G401 (cell line): ENCODE data around the gene PEA15. TPM values are rescaled to one million over a fixed set of nuclear protein-coding genes. Genes with fewer than 3 reads are reported as not detected.

Source experiments
- DNase-seq: peaks from one replicate; pipeline ENCODE4 v3.0.0-alpha.2; 2015; ENCODE audit warnings: low spot score
- in situ Hi-C: cut with HindIII; loops from 2 replicates; pipeline ENCODE4 v1.10.0; 2016; ENCODE audit warnings: low sequenced_read_pairs, mixed read lengths
- total RNA-seq: library from RNA; depleted of rRNA; stranded (reverse); fragments of >200 nt; shearing (Covaris generic); gene quantifications from 2 replicates; pipeline ENCODE4 v1.2.3, GENCODE V29; 2014; rRNA removed

PEA15 gene
- total RNA-seq, 1 experiment from 2014 or later, result 72.2 TPM

DNA sequence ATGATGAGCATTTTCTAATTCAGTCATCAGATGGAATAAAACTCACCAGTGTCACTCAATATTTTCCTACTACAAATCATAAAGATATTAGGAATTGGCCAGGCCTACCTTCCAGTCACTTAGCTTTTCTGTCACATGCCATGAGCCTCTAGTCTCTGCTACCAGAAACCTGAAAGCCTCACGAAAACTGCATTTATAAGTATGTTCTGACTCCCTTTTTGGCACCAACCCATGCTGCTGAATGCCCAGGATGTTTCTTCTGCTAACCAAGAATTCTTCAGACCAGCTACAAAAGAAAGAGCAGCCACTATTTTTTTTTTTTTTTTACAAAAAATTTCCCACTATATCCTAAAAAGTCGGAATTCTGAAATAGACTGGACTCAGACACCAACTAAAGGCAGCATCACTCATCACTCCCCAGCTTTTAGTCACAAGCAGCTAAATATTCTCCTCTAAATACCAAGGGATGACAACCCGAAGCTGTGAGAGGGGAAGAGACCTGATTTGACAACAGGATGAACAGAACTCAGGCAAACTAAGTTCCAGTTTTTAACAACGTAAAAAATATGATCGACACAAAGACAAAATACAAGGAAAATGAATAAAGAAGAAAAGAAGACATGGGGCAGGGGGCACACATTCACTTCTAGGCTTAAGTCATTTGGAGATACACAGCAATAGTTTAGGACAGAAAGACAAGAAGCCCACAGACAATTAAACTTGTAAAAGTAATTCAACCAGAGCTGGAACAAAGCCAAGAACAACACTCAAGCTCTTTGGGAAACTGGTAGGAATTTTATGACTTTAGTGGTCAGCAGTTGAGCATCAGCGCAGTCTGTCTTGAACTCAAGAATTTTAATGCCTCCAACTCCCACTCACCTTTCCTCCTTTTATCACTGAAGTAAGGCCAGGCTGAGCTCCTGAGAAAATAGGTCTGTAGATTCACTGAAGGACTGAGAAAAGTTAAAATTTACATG lies 55.5 kb downstream of the PEA15 start:
- in situ Hi-C loops, result no loop called here
- DNase-seq, result no peak

- DNase-seq, result peak; percentile 65
- in situ Hi-C loops, result no loop called here
Measured at GRCh38 chr1:160261556-160261892, 56.3 kb downstream of the PEA15 start.

DNA sequence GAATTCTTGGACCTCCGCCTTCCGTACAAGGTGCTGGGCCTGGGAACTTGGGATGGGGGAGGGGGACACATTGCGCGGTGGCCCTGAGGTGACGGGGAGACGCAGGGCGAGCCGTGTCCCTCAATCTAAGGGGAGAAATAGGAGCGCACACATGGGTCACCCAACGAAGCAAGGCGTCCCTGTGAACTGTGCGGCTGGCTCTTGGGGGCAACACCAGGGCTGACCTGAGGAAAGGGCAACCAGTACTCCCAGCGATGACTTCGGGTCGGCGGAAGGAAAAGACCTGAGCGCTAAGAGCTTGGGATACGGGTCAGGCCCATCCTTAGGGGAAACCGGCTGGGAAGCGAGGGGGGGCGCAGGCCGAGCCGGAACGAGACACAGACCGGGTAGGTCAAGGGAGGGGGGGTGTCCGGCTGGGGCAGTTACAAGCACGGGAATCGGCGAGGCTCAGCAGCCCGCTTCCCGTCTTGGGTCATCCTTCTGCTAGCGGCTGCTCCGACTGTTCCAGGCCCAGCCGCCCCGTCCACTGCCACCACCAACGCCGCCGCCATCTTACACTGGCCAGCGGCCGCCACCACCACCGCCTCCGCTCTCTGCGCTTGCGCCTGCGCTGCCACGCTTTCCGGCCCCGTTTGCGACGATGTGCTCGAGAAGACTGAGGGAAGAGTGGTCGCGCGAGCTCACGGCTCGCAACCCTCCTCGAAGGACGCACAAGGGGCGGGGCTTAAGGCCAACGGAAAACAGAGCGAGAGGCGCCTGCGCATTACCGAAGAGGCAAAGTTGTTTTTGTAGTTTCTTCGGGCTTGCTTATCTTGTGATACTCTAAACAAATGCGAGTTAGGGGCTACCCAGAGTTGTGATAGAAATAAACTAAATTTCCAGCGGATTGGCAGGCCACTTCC lies 57.0 kb downstream of the PEA15 start, which contains the start of gene DCAF8:
DCAF8 (minus strand) TSS at position 657 of the 902 bp plus-strand sequence. CDS start 18,541 bp downstream, outside the sequence.
- DNase-seq, result peak; percentile 98
- in situ Hi-C loops, result no loop called here

- in situ Hi-C loops, result no loop called here
- DNase-seq, result no peak
Measured at GRCh38 chr1:160264795-160265307, 59.7 kb downstream of the PEA15 start.

Other genes with a start within 250 kb of the PEA15 start
- gene PIGM, start 173.4 kb upstream of the PEA15 start, total RNA-seq, result 2.5 and 3.2 TPM in 2 replicates
- gene KCNJ10, start 135.2 kb upstream of the PEA15 start, total RNA-seq, result not detected in 2 replicates
- not detected in 2 replicates for gene KCNJ9, start 123.8 kb upstream of the PEA15 start, total RNA-seq
- gene IGSF8, start 106.8 kb upstream of the PEA15 start, total RNA-seq, result 11.7 and 15.4 TPM in 2 replicates
- gene ATP1A2, start 89.6 kb upstream of the PEA15 start, total RNA-seq, result not detected in 2 replicates
- not detected in 2 replicates for gene ATP1A4, start 53.8 kb upstream of the PEA15 start, total RNA-seq
- gene CASQ1, start 14.8 kb upstream of the PEA15 start, total RNA-seq, result 0.71 TPM in 1 of 2 replicates, not detected in the other
- 69.8 and 77.1 TPM in 2 replicates for gene DCAF8, start 57.2 kb downstream of the PEA15 start, total RNA-seq
- gene PEX19, start 79.7 kb downstream of the PEA15 start, total RNA-seq, result 49.8 and 50.0 TPM in 2 replicates
- 73.2 and 73.6 TPM in 2 replicates for gene COPA, start 137.9 kb downstream of the PEA15 start, total RNA-seq
- 35.2 and 47.6 TPM in 2 replicates for gene NCSTN, start 138.0 kb downstream of the PEA15 start, total RNA-seq
- not detected in 2 replicates for gene NHLH1, start 161.7 kb downstream of the PEA15 start, total RNA-seq
- gene VANGL2, start 195.2 kb downstream of the PEA15 start, total RNA-seq, result 1.0 and 3.0 TPM in 2 replicates